NCI-H2227 treated with DMSO at 0.1 percent for 48 hours (cell line): ENCODE data around the gene LILRB5.
A peak's percentile ranks its signal among the peaks of the same experiment; 100 is the strongest.
"Not testable (repeated sequence)": the region's sequence is repeated elsewhere in the genome, so short reads cannot be mapped to it uniquely, and the experiment has no call there.

Experiments used
- DNase-seq: peaks from one replicate; lab custom pipeline; 2025; lab: John Stamatoyannopoulos, UW

The LILRB5 gene

DNA sequence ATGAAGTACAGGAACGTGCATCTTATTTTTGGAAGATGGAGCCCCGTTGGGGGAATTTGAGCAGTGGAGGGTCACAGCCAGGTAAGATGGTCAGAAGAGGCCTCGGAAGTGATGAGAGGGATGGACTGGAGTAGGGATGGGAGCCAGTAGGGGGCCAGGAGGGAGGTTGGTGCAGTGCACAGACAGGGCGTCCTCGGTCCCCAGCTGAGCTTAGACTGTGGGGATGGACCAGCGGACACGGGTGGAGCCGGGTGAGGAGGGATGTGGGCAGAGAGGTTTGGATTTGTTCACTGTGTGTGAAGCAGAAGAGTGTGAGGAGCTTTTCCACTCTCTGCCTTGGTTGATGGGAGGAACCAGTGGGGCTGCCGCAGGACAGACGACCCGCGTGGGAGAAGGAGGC lies 45.8 kb downstream of the LILRB5 start:
- no peak for DNase-seq

DNA sequence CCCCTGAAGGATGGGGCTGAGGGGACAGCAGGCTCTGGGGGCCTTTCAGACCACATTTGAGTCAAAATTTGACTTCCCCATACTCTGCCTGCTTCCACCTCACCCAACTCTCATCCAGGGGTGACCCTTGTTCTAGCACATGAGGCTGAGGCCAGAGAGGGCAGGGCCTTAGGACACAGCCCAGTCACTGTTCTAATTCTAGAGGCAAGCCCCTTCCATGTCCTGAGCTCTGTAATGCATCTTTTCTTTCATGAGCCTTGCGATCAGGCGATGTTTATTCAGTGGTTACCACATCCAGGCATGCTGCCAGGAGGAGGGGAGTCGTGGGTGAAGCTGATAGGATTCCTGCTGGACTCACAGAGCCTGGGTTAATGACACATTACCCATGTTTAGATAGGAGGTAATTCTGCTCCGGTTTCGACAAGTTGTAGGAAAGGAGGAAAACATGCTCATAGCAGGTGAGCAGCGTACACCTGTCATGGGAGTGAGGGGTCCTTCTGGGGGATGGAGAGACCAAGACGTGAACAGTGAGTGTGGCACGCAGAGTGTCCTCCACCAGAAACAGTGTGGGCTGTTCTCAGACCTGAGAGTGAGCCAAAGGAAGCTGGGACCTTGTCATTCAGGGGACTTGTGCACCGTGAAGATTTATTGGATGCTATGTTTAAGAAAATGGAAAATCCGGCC lies 47.1 kb downstream of the LILRB5 start:
- peak; percentile 62 for DNase-seq

DNA sequence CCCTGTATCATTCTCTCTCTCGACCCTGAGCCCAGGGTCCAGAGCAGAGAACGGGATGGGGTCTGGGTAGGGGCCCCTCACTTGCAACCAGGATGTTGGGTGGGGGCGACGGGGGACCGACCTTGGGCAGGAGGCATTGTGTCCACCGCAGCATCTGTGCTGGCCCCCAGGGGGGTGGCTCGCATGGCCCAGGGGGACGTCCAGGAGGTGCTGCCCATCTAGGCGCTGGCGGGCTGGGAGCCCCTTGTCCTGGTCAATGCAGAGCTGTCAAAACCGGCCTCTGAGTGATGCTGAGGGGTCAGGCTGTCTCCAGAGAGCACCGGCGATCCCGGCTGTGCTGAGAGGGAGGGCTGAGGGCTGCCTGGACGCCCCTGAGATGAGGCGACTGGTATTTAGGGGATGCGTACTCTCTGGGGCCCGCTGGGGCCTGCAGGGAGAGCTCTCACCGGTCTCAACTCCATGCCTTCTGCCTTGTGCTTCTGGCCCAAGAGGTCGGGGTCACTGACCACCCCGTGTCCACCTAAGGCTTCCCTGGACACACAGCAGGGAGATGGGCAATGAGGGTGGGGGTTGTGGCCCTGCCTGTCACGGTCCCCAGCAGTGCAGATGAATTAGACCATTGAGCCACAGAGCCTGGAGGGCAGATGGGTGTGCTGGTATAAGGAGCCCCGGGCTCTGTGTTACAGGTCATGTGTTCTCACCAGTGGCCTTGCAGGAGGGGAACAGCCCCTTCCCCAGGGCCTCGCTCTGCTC lies 47.8 kb downstream of the LILRB5 start:
- no peak for DNase-seq

DNA sequence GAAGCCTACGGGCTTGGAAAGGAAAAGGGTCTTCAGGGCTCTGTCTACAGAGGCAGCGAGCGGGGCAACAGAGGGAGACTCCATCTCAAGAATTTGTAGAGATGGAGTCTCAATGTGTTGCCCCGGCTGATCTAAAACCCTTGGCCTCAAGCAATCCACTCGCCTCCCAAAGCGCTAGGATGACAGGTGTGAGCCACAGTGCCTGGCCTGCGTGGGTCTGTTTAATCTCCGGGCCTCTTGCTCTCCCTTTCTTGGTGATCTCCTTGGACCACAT lies 48.4 kb downstream of the LILRB5 start:
- no peak for DNase-seq

DNA sequence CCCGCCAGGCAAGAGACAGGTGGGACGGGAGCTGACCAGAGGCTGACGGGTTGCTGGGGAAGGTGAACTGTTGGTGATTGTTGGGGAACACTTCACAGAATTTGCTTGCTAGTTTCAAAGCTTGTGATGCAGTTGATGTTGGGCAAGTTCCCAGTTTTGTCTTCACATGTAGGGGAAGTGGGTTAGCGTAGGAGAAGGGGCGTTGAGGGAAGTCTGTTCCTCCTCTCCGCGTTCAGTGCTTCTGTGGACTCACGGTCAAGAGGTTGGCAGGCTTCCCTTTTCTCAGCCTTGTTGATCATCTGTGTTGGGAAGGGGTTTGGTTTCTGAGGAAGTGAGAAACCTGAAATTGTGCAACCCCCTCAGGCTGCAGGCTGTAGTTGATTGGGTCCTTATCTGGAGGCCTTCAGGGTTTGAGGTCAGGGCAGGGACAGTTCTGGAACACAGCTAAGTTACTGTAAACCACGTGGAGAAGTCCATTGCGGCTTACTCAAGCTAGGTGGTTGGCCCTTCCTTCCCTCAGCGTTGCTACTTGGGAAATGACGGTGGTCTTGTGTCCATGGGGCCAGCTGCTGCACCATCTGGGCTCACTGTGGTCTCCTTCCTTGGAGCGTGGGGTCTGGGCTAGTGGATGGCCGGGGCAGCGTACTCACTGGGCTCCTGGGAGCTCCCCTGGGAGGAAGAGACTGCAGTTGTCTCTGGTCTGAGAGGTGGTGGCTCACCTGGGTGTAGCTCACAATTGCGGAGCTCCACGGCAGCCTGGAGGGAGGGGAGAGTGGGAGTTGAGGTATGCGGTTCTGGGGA lies 48.9 kb downstream of the LILRB5 start:
- no peak for DNase-seq

DNA sequence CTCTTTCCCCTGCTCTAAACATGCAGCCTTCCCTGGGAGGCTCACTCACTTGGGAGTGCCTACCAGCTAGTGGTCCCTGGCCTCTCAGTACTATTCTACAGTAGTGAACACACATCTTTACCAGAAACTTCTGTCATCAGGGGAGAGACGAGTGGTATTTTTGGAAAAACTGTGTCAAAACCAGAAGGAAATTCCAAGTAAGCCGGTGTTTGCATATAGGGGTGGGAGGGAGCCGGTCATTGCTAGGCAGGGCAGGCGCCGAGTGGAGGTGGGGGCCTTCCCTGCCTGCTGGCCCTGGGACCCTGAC lies 49.4 kb downstream of the LILRB5 start:
- DNase-seq: no peak

DNA sequence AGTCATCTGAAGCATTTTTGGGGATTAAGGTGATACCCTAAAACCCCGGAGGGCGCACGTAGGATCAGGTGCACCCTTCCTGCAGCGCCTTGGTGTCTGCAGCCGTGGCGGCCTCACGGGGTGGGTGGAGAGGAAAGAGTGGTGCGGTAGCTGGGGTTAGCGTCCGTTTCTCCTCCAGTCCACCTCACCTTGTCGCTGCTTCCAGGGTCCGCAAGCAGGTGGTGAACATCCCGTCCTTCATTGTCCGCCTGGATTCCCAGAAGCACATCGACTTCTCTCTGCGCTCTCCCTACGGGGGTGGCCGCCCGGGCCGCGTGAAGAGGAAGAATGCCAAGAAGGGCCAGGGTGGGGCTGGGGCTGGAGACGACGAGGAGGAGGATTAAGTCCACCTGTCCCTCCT lies 49.9 kb downstream of the LILRB5 start:
- not testable (repeated sequence) for DNase-seq

DNA sequence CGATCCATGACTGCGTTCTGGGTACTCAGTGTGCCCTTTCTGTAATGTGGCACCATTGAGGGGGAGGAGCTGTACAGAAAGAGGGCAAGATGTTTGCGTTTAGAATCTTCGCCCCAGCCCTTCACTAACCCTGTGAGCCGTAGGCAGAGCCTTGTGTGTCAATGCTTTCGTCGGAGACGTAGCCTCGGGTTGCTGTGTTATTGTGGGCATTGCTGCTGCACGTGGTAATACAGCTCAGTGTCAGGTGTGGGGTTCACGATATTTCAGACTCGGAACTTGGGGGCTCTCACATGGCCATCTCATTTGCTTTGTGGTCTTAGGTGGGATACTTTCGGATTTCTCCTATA lies 50.3 kb downstream of the LILRB5 start:
- no peak for DNase-seq

DNA sequence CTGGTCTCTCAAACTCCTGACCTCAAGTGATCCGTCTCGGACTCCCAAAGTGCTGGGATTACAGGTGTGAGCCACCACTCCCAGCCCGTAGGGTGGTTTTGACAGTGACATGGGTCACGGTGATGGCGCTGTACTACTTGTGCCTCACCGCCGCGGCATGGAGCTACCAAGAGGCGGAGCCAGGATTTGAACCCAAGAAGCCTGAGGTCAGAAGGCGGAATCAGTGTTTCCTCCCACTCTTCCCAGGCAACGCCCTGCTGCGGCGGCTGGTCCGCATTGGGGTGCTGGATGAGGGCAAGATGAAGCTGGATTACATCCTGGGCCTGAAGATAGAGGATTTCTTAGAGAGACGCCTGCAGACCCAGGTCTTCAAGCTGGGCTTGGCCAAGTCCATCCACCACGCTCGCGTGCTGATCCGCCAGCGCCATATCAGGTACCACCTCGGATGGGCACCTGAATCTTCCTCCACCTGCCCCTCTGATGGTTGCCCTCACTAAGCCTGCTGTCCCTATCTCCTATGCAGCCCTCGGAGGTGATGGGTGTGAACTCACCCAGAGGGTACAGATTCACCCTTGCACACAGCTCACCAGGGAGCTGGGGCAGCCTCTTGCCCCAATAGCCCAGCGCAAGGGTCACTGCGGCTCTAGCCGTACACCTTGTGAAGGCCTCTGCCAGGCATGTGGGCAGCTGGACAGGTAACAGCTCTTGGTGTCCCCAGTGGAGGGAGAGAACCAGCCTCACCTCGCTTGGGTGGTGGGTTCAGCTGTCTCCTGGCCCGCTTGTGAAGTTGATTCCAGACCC lies 50.8 kb downstream of the LILRB5 start:
- DNase-seq: no peak

DNA sequence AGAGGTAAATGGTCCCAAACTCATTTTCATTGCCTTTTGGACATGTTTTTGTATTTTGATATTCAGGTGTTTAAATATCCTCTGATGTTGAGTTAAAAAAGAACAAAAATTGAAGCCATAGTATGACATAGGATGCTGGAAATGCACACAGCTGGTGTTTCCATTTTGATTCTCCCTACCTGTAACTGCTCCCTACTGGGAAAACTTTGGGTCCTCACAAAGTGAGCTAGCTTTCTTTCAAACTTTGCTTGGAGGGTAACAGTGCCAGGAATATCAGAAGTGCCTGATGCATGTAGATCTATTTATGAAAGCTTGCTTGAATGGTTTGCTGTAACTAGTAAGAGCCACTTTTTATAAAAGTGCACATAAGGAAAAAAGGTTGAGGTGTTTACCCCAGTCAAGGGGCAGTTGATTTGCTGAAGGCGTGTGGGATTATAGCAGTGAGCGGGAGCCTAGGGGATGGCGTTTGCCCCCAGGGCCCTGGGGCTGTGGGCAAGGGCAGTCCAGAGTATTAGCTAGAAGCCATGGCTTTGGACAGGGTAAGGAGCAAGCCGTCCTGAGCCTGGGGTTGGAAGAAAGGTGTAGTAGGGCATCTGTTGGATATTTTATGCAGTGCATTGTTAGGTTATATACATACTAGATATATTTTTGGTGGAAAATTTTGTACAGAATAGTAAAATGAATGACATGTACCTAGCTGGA lies 52.2 kb downstream of the LILRB5 start:
- DNase-seq: no peak

DNA sequence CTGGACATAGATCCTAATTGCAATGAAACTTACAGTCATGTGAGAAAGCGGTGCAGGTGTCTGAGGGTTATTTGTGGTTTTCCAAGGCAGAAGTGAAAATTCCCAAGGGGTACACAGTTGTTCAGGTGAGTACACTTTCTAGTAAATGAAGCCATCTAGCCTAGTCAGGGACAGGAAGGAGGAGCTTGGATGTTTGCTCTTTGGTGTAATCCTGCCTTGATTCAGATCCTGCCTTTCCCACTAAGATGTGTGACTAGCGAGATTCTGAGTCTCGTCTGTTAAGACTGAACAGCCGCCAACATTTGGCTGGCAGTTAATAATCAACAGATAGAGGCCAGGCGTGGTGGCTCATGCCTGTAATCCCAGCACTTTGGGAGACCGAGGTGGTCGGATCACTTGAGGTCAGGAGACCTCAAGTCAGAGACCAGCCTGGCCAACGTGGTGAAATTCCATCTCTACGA lies 53.9 kb downstream of the LILRB5 start:
- DNase-seq: no peak

DNA sequence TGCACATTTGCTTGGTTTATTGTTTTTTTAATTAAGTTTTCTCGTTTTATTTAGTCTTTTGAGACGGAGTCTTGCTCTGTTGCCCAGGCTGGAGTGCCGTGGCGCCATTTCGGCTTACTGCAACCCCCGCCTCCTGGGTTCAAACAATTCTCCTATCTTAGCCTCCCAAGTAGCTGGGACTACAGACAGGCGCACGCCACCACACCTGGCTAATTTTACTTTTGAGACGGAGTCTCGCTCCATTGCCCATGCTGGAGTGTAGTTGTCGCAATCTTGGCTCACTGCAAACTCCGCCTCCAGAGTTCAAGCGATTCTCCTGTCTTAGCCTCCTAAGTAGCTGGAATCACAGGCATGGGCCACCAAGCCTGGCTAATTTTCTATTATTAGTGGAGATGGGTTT lies 55.1 kb downstream of the LILRB5 start:
- no peak for DNase-seq

DNA sequence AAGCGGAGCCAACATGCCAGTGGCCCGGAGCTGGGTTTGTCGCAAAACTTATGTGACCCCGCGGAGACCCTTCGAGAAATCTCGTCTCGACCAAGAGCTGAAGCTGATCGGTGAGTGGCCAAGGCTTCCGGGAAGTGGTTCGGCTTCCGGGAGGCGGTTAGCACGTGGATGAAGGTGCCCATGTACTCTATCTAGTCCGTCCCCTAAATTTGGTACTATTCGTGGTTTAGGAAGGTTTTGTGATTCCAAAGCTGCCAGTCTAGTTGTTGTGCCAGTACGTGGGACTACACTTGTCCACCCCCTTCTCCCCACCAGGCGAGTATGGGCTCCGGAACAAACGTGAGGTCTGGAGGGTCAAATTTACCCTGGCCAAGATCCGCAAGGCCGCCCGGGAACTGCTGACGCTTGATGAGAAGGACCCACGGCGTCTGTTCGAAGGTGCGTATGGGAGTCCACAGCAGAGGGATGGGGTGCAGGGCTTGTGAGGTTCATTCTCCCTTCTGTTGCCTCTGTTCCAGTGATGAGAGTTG lies 55.8 kb downstream of the LILRB5 start:
- DNase-seq: no peak
